DND-41 (cell line): ENCODE results near the gene HMG20B.

Source experiments
- ATAC-seq: fragments of 200-7000 bp; cut with Tn5 transposase; 3 replicates; pipeline ENCODE4 v1.9.1; 2021; ENCODE audit warnings: low read depth; ENCODE audit not compliant: insufficient read depth
- DNase-seq: peaks from one replicate; pipeline ENCODE4 v3.0.0-alpha.2; 2020
- H2AFZ ChIP-seq: 2 replicates; pipeline ENCODE4 v1.6.0; 2012; ENCODE audit warnings: low read depth, low read length
- H3K27ac ChIP-seq: 2 replicates; pipeline ENCODE4 v1.5.1; 2012; ENCODE audit warnings: low read length, inconsistent platforms
- H3K27me3 ChIP-seq: fragments of 200-600 bp; sonication (generic); 2 replicates; pipeline ENCODE4 v1.6.0; 2012; ENCODE audit warnings: low read length, mild to moderate bottlenecking, inconsistent platforms; ENCODE audit not compliant: insufficient read depth, poor library complexity
- H3K36me3 ChIP-seq: 2 replicates; pipeline ENCODE4 v1.5.1; 2012; ENCODE audit warnings: low read length, inconsistent platforms; ENCODE audit not compliant: insufficient read depth
- H3K4me1 ChIP-seq: 2 replicates; pipeline ENCODE4 v1.5.1; 2012; ENCODE audit warnings: mild to moderate bottlenecking, low read length; ENCODE audit not compliant: insufficient read depth
- H3K4me2 ChIP-seq: 2 replicates; pipeline ENCODE4 v1.6.0; 2012; ENCODE audit warnings: mild to moderate bottlenecking, moderate library complexity, low read length, inconsistent platforms; ENCODE audit not compliant: insufficient read depth
- H3K4me3 ChIP-seq, 2 experiments: fragments of 200-600 bp in 1 of 2; shearing (Covaris generic) in 1 of 2; 2 replicates each; pipeline ENCODE4 v1.5.1; 2012 to 2016; ENCODE audit warnings: inconsistent platforms in 2 of 2, low read length in 2 of 2, mild to moderate bottlenecking in 2 of 2, low read depth in 1 of 2, moderate library complexity in 1 of 2
- H3K79me2 ChIP-seq: 2 replicates; pipeline ENCODE4 v1.6.0; 2012; ENCODE audit warnings: low read length, inconsistent platforms; ENCODE audit not compliant: insufficient read depth
- H3K9ac ChIP-seq: 2 replicates; pipeline ENCODE4 v1.6.0; 2012; ENCODE audit warnings: low read depth, mild to moderate bottlenecking, inconsistent platforms, low read length, moderate library complexity
- H3K9me3 ChIP-seq: 2 replicates; pipeline ENCODE4 v1.5.1; 2012; ENCODE audit warnings: low read length, moderate library complexity, mild to moderate bottlenecking, inconsistent platforms; ENCODE audit not compliant: insufficient read depth, severe bottlenecking
- H4K20me1 ChIP-seq: 2 replicates; pipeline ENCODE4 v1.6.0; 2012; ENCODE audit warnings: low read length; ENCODE audit not compliant: insufficient read depth
- CTCF ChIP-seq: IDR thresholded peaks from 2 replicates; pipeline ENCODE4 v1.5.1; 2012; ENCODE audit warnings: borderline replicate concordance, low read length, moderate library complexity, mild to moderate bottlenecking; ENCODE audit not compliant: poor library complexity, severe bottlenecking; ENCODE audit errors: extremely low read depth
- EZH2 ChIP-seq: IDR thresholded peaks from 3 replicates; pipeline ENCODE4 v1.6.1; 2012; ENCODE audit warnings: borderline replicate concordance, low read depth, mild to moderate bottlenecking, moderate library complexity, low read length, inconsistent platforms; ENCODE audit not compliant: severe bottlenecking

The HMG20B gene

GRCh38 chr19:3608750-3609322 is 36.1 kb downstream of the HMG20B start:
- Histone ChIP-seq H3K9ac (no peak overlapping the region), H3K27ac (no peak overlapping the region), H3K4me2 (no peak overlapping the region), H3K36me3 (peaks cover 30% of the 10 kb centered on the region), H3K4me1 (no peaks in the 10 kb centered on the region), H3K27me3 (no peaks in the 10 kb centered on the region), H3K9me3 (no peaks in the 10 kb centered on the region), H3K4me3 (no peak overlapping the region), H2AFZ (no peak overlapping the region), H4K20me1 (no peaks in the 10 kb centered on the region), H3K79me2 (no peaks in the 10 kb centered on the region)
- no peak for DNase-seq
- TF ChIP-seq EZH2 = no peak
- no peak for TF ChIP-seq CTCF
- ATAC-seq = no peak

GRCh38 chr19:3609779-3610719 is 37.3 kb downstream of the HMG20B start:
- Histone ChIP-seq H3K9ac (no peak overlapping the region), H3K27ac (no peak overlapping the region), H4K20me1 (no peaks in the 10 kb centered on the region), H3K4me1 (no peaks in the 10 kb centered on the region), H3K36me3 (peaks cover 37% of the 10 kb centered on the region), H3K4me2 (no peak overlapping the region), H3K27me3 (no peaks in the 10 kb centered on the region), H2AFZ (no peak overlapping the region), H3K4me3 (no peak overlapping the region), H3K9me3 (no peaks in the 10 kb centered on the region), H3K79me2 (no peaks in the 10 kb centered on the region)
- ATAC-seq = 0 out of 3 replicates have a peak, but pooled peaks have one; percentile 17
- TF ChIP-seq EZH2 = no peak
- TF ChIP-seq CTCF = no peak
- no peak for DNase-seq

- no peak for ATAC-seq
- no peak for DNase-seq
- H3K36me3 ChIP-seq = peaks cover 37% of the 10 kb centered on the region
Measured at GRCh38 chr19:3610745-3611717, 38.3 kb downstream of the HMG20B start.

More at GRCh38 chr19:3610745-3611717, 38.3 kb downstream of the HMG20B start:
- Histone ChIP-seq H3K79me2 (no peaks in the 10 kb centered on the region), H3K9me3 (no peaks in the 10 kb centered on the region), H3K27ac (no peak overlapping the region), H3K27me3 (no peaks in the 10 kb centered on the region), H2AFZ (no peak overlapping the region), H3K4me3 (no peak overlapping the region), H3K4me2 (no peak overlapping the region), H4K20me1 (no peaks in the 10 kb centered on the region), H3K4me1 (no peaks in the 10 kb centered on the region), H3K9ac (no peak overlapping the region)
- TF ChIP-seq CTCF (no peak), EZH2 (no peak)
